Measurements from ENCODE around the gene ERVV-1.

- TF ChIP-seq EZH2 (IDR thresholded peaks at IDR 0.05) (no peak), POLR2AphosphoS5 (IDR thresholded peaks at IDR 0.05; ENCODE audit: borderline replicate concordance, low read depth, low read length) (no peak)
Observed at GRCh38 chr19:53015730-53016129, 2.0 kb downstream of the ERVV-1 start.
